K562 (cell line): ENCODE results near the gene C1QTNF7. TPM values are rescaled to one million over a fixed set of nuclear protein-coding genes. Genes with fewer than 3 reads are reported as not detected.

Source experiments
- CBX5 ChIP-seq: IDR thresholded peaks from 2 replicates; pipeline ENCODE4 v1.6.1; 2014; ENCODE audit warnings: low read depth, borderline replicate concordance
- CGGBP1 ChIP-seq: fragments of 250-450 bp; sonication (Bioruptor Pico); IDR thresholded peaks from 2 replicates; pipeline ENCODE4 v1.9.0; 2021; ENCODE audit warnings: mild to moderate bottlenecking
- DIDO1 ChIP-seq: fragments of 450-650 bp; IDR thresholded peaks from 2 replicates; pipeline ENCODE4 v1.6.1; 2016; ENCODE audit warnings: low read depth, missing biosample characterization, missing genetic modification characterization
- ESRRA ChIP-seq: fragments of 450-650 bp; IDR thresholded peaks from 2 replicates; pipeline ENCODE4 v1.6.1; 2014; ENCODE audit warnings: low read depth, mild to moderate bottlenecking, moderate library complexity, borderline replicate concordance
- HOXB6 ChIP-seq: fragments of 250-450 bp; sonication (Bioruptor Pico); IDR thresholded peaks from 2 replicates; pipeline ENCODE4 v1.5.1; 2022; ENCODE audit warnings: mild to moderate bottlenecking, borderline replicate concordance
- JUN ChIP-seq, 2 experiments: sonication (generic) in 1 of 2; formaldehyde crosslinking in 1 of 2; IDR thresholded peaks; 2 replicates each; pipeline versions ENCODE4 v1.6.1 to v1.8.0; 2012 to 2022; ENCODE audit warnings: borderline replicate concordance in 2 of 2, mild to moderate bottlenecking in 2 of 2, improper control_type of control experiment in 1 of 2, low read depth in 1 of 2, low read length in 1 of 2, missing genetic modification reagents in 1 of 2
- JUNB ChIP-seq: fragments of 450-650 bp; formaldehyde crosslinking; conservative IDR thresholded peaks from 2 replicates; pipeline ENCODE4 v1.4.0; 2020; ENCODE audit warnings: mild to moderate bottlenecking
- LCOR ChIP-seq: sonication (generic); formaldehyde crosslinking; IDR thresholded peaks from 2 replicates; pipeline ENCODE4 v1.8.0; 2022; ENCODE audit warnings: mild to moderate bottlenecking, missing genetic modification reagents
- MTA2 ChIP-seq: fragments of 450-650 bp; IDR thresholded peaks from 2 replicates; pipeline ENCODE4 v1.6.1; 2016; ENCODE audit warnings: low read depth
- MXI1 ChIP-seq: IDR thresholded peaks from 2 replicates; pipeline ENCODE4 v1.6.1; 2011; ENCODE audit warnings: low read depth, mild to moderate bottlenecking, improper control_type of control experiment, low read length
- NFATC3 ChIP-seq: fragments of 450-650 bp; IDR thresholded peaks from 2 replicates; pipeline ENCODE4 v1.6.1; 2017; ENCODE audit warnings: mild to moderate bottlenecking
- NUFIP1 ChIP-seq: fragments of 450-650 bp; IDR thresholded peaks from 2 replicates; pipeline ENCODE4 v1.6.1; 2018; ENCODE audit not compliant: partially characterized antibody
- TCFL5 ChIP-seq: fragments of 250-450 bp; sonication (Bioruptor Pico); conservative IDR thresholded peaks from 2 replicates; pipeline ENCODE4 v1.6.1; 2021; ENCODE audit warnings: mild to moderate bottlenecking, moderate library complexity, matching md5 sums
- USF1 ChIP-seq: sonication (generic); formaldehyde crosslinking; IDR thresholded peaks from 2 replicates; pipeline ENCODE4 v1.9.0; 2022; ENCODE audit warnings: mild to moderate bottlenecking, missing genetic modification reagents
- YY1 ChIP-seq, 3 experiments: IDR thresholded peaks; 2 replicates each; pipeline ENCODE4 v1.6.1; 2011; ENCODE audit warnings: low read length in 2 of 3, mild to moderate bottlenecking in 2 of 3, moderate library complexity in 2 of 3, borderline replicate concordance in 1 of 3, control low read depth in 1 of 3, low read depth in 1 of 3; ENCODE audit not compliant: insufficient read depth in 3 of 3, insufficient replicate concordance in 2 of 3, control insufficient read depth in 1 of 3, insufficient read length in 1 of 3; ENCODE audit errors: extremely low read depth in 1 of 3
- ZNF143 ChIP-seq: sonication (generic); formaldehyde crosslinking; IDR thresholded peaks from 2 replicates; pipeline ENCODE4 v1.9.0; 2022; ENCODE audit warnings: mild to moderate bottlenecking, missing genetic modification reagents
- ZNF217 ChIP-seq: sonication (generic); formaldehyde crosslinking; IDR thresholded peaks from 2 replicates; pipeline ENCODE4 v1.8.0; 2022; ENCODE audit warnings: mild to moderate bottlenecking, missing genetic modification reagents
- ZNF280B ChIP-seq: fragments of 250-450 bp; sonication (Bioruptor Pico); IDR thresholded peaks from 2 replicates; pipeline ENCODE4 v1.5.1; 2021; ENCODE audit warnings: mild to moderate bottlenecking
- polyA plus RNA-seq, 8 experiments: library from polyadenylated mRNA; depleted of rRNA in 4 of 8; stranded (reverse) in 5 of 8; unstranded in 3 of 8; fragments of >200 nt; fragmentation: Nextera tagmentation in 2 of 8; fragmentation: Illumina TruSeq in 1 of 8; extraction: Ambion mirVana in 2 of 8; extraction: Trizol in 1 of 8; gene quantifications; 2 replicates each; pipeline versions ENCODE4 v1.2.1 to v1.2.3, GENCODE V29; 2011 to 2014; ENCODE audit warnings: inconsistent platforms in 1 of 8, missing spikeins in 1 of 8
- total RNA-seq, 7 experiments: library from RNA; depleted of rRNA in 6 of 7; stranded (reverse); fragments of >200 nt in 6 of 7; fragmentation: Illumina TruSeq in 2 of 7; extraction: Trizol in 2 of 7; gene quantifications; 2 replicates each; pipeline versions ENCODE4 v1.2.1 to v1.2.3, GENCODE V29; 2011 to 2021; ENCODE audit warnings: low replicate concordance in 1 of 7
- TF ChIP-seq, protein P1 (sequence below): sonication (generic); formaldehyde crosslinking; IDR thresholded peaks from 2 replicates; pipeline ENCODE4 v1.4.0; 2020; ENCODE audit warnings: mild to moderate bottlenecking, missing genetic modification reagents
- TF ChIP-seq, protein P2 (sequence below), 3 experiments: IDR thresholded peaks in 2 of 3; conservative IDR thresholded peaks in 1 of 3; 2 replicates each; pipeline ENCODE4 v1.5.1; 2011 to 2012; ENCODE audit warnings: low read length in 3 of 3, mild to moderate bottlenecking in 3 of 3, control low read depth in 2 of 3, improper control_type of control experiment in 1 of 3, inconsistent platforms in 1 of 3, low read depth in 1 of 3, mixed read lengths in 1 of 3, moderate library complexity in 1 of 3; ENCODE audit not compliant: insufficient read depth in 2 of 3

The C1QTNF7 gene
- total and polyA plus RNA-seq, 9 of the 15 experiments (the other 6 are each of a cell fraction or from before 2014, with no cell fraction given), result not detected

DNA sequence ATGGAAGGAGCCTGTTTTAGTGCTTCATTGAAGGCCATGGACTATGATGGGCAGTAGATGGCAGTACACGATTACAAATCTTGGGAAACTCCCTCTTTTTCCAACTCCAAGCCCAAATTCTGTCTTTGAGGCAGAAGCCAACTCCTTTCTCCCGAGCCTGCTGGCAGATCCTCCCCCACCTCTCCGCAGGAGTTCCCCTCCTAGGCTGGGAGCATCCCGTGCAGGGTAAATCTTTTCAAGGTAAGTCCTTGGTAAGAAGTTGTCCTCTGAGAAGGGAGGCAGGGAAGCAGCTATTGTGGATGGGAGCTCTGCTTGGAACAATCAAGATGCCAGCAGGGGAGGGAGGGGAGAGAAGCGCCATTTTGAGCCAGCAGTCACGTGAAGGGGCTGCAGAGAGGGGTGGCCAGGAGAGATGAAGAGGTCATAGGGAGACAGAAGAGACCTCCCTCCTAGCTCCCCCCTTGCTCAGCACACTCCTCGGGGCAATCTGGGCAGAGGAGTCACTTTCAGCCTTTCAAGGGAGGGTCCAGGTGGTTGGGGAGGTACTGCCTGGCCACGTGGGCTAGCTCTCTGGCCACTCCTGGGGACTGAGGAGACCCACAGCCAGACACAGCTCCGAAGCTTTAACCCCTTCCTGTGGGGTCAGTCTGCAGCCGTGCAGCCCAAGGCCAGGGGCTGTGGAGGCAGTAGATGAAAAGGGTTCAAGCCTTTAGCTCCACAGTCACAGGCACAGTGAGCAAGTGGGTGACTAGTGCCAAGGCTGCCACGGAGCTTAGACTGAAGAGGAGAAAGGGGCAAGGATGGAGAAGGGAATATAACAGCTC, 51.5 kb downstream of the C1QTNF7 start (continued):
- TF ChIP-seq NFATC3 (0 out of 2 replicates have a peak, but pooled peaks have one; percentile 22), CBX5 (no peak), NUFIP1 (no peak), CGGBP1 (CRISPR knock-in tag) (no peak), ESRRA (no peak), ZNF143 (CRISPR knock-in tag) (no peak), MTA2 (no peak), USF1 (peak; percentile 82), ZNF280B (CRISPR knock-in tag) (no peak), DIDO1 (tag) (peak; percentile 66), YY1 (IDR thresholded peaks at IDR 0.05; ENCODE audit: borderline replicate concordance in 1 of 3, control insufficient read depth in 1 of 3, extremely low read depth in 1 of 3, insufficient read depth in 3 of 3, insufficient read length in 1 of 3, insufficient replicate concordance in 2 of 3, low read depth in 1 of 3, low read length in 2 of 3) (peak; percentile 17 to 87 (median 37)), MXI1 (no peak), LCOR (CRISPR knock-in tag) (peak; percentile 79; the same call in 1 of the 2 replicates), HOXB6 (CRISPR knock-in tag) (no peak), TCFL5 (CRISPR knock-in tag) (no peak), JUNB (no peak), JUN (IDR thresholded peaks at IDR 0.05; ENCODE audit: borderline replicate concordance, low read depth, low read length) (0 out of 2 replicates have a peak, but pooled peaks have one; percentile 4), JUN (CRISPR knock-in tag; IDR thresholded peaks at IDR 0.05; ENCODE audit: borderline replicate concordance) (no peak), ZNF217 (CRISPR knock-in tag) (no peak)
- TF ChIP-seq, protein P1, sequence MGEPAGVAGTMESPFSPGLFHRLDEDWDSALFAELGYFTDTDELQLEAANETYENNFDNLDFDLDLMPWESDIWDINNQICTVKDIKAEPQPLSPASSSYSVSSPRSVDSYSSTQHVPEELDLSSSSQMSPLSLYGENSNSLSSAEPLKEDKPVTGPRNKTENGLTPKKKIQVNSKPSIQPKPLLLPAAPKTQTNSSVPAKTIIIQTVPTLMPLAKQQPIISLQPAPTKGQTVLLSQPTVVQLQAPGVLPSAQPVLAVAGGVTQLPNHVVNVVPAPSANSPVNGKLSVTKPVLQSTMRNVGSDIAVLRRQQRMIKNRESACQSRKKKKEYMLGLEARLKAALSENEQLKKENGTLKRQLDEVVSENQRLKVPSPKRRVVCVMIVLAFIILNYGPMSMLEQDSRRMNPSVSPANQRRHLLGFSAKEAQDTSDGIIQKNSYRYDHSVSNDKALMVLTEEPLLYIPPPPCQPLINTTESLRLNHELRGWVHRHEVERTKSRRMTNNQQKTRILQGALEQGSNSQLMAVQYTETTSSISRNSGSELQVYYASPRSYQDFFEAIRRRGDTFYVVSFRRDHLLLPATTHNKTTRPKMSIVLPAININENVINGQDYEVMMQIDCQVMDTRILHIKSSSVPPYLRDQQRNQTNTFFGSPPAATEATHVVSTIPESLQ (CRISPR knock-in tag), result no peak
- TF ChIP-seq, protein P2, sequence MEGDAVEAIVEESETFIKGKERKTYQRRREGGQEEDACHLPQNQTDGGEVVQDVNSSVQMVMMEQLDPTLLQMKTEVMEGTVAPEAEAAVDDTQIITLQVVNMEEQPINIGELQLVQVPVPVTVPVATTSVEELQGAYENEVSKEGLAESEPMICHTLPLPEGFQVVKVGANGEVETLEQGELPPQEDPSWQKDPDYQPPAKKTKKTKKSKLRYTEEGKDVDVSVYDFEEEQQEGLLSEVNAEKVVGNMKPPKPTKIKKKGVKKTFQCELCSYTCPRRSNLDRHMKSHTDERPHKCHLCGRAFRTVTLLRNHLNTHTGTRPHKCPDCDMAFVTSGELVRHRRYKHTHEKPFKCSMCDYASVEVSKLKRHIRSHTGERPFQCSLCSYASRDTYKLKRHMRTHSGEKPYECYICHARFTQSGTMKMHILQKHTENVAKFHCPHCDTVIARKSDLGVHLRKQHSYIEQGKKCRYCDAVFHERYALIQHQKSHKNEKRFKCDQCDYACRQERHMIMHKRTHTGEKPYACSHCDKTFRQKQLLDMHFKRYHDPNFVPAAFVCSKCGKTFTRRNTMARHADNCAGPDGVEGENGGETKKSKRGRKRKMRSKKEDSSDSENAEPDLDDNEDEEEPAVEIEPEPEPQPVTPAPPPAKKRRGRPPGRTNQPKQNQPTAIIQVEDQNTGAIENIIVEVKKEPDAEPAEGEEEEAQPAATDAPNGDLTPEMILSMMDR (IDR thresholded peaks at IDR 0.05 in 2 of 3, conservative IDR thresholded peaks at IDR 0.05 in 1 of 3; ENCODE audit: insufficient read depth in 2 of 3, low read depth in 1 of 3, low read length in 3 of 3), result peak; percentile 49 to 87 (median 74); a peak in 5 of 6 replicates
